PC-3 (cell line): ENCODE data around the gene CCDC110.

Experiments
- CTCF ChIP-seq: fragments of 300-600 bp; sonication (generic); conservative IDR thresholded peaks from 2 replicates; pipeline ENCODE4 v1.5.1; 2017; ENCODE audit warnings: antibody characterized with exemption, low read depth, mild to moderate bottlenecking, low read length
- EZH2 ChIP-seq: fragments of 300-600 bp; sonication (generic); IDR thresholded peaks from one replicate; pipeline ENCODE4 v1.6.1; 2017; ENCODE audit warnings: antibody characterized with exemption, mild to moderate bottlenecking, low read length; ENCODE audit not compliant: unreplicated experiment
- EZH2phosphoT487 ChIP-seq: fragments of 300-600 bp; sonication (generic); IDR thresholded peaks from 2 replicates; pipeline ENCODE4 v1.6.1; 2018; ENCODE audit warnings: mild to moderate bottlenecking, antibody characterized with exemption, low read length, borderline replicate concordance

- TF ChIP-seq CTCF (no peak), EZH2 (no peak), EZH2phosphoT487 (no peak)
Measured at GRCh38 chr4:185464183-185464582, 7.3 kb downstream of the CCDC110 start.
